K562 treated with DMSO at 1 percent for 48 hours (cell line): Measurements from ENCODE around the gene VIM. TPM values are rescaled to one million over a fixed set of nuclear protein-coding genes. Genes with fewer than 3 reads are reported as not detected.

Experiments
- total RNA-seq: library from RNA; unstranded; fragments of 300-600 nt; gene quantifications from 2 replicates; pipeline ENCODE4 v1.2.3, GENCODE V29; 2022; ENCODE audit warnings: low replicate concordance; ENCODE audit errors: extremely low read depth

VIM gene
- 502 TPM in 1 of 2 replicates, not detected in the other for total RNA-seq

GRCh38 chr10:17228091-17229015 is at the start of gene VIM:
TSS of gene VIM (plus strand) at chr10:17228241. CDS start at chr10:17229423, 1,182 bp downstream.

GRCh38 chr10:17200912-17201793 is 26.9 kb upstream of the VIM start, which contains the start of gene TRDMT1:
TSS of gene TRDMT1 (minus strand) at chr10:17201672. CDS start at chr10:17201634, 38 bp downstream.

Other genes with a start within 250 kb of the VIM start
- not detected in 2 replicates for gene CUBN, start 98.4 kb upstream of the VIM start, total RNA-seq
- not detected in 2 replicates for gene TRDMT1, start 26.6 kb upstream of the VIM start, total RNA-seq
- gene ST8SIA6, start 226.4 kb downstream of the VIM start, total RNA-seq: not detected in 2 replicates